GM12875 (cell line): ENCODE results near the gene PACRG.

ENCODE experiments used
- H3K4me3 ChIP-seq: one replicate; pipeline ENCODE4 v1.5.1; 2011; ENCODE audit warnings: low read depth, low read length, control low read depth
- CTCF ChIP-seq: IDR thresholded peaks from 2 replicates; pipeline ENCODE4 v1.5.1; 2011; ENCODE audit warnings: low read depth, mild to moderate bottlenecking, control low read depth, inconsistent platforms, low read length, moderate library complexity, borderline replicate concordance; ENCODE audit not compliant: insufficient read depth

Gene PACRG

GRCh38 chr6:162770136-162770535 is 42.4 kb downstream of the PACRG start:
- no peak overlapping the region for H3K4me3 ChIP-seq
- no peak for TF ChIP-seq CTCF

- no peak overlapping the region for H3K4me3 ChIP-seq
Measured at GRCh38 chr6:162770955-162771354, 43.2 kb downstream of the PACRG start.

GRCh38 chr6:162772466-162772865 is 44.7 kb downstream of the PACRG start:
- no peak for TF ChIP-seq CTCF
- H3K4me3 ChIP-seq, result no peak overlapping the region

More at GRCh38 chr6:162770955-162771354, 43.2 kb downstream of the PACRG start:
- no peak for TF ChIP-seq CTCF

GRCh38 chr6:162773996-162774395 is 46.2 kb downstream of the PACRG start:
- no peak overlapping the region for H3K4me3 ChIP-seq
- TF ChIP-seq CTCF, result no peak

GRCh38 chr6:162777091-162777490 is 49.3 kb downstream of the PACRG start:
- H3K4me3 ChIP-seq, result no peak overlapping the region
- TF ChIP-seq CTCF, result no peak

GRCh38 chr6:162778603-162779002 is 50.8 kb downstream of the PACRG start:
- TF ChIP-seq CTCF, result no peak
- H3K4me3 ChIP-seq, result no peak overlapping the region

GRCh38 chr6:162785632-162786242 is 58.0 kb downstream of the PACRG start:
- TF ChIP-seq CTCF, result no peak

More at GRCh38 chr6:162785632-162786242, 58.0 kb downstream of the PACRG start:
- H3K4me3 ChIP-seq, result no peak overlapping the region
